Ishikawa (cell line): ENCODE measurements around the gene GAB2.

Experiments
- CEBPB ChIP-seq: IDR thresholded peaks from 2 replicates; pipeline ENCODE4 v1.6.1; 2012
- CREB1 ChIP-seq: IDR thresholded peaks from 2 replicates; pipeline ENCODE4 v1.6.1; 2012; ENCODE audit warnings: low read depth
- EGR1 ChIP-seq: IDR thresholded peaks from 2 replicates; pipeline ENCODE4 v1.6.1; 2012
- EP300 ChIP-seq: IDR thresholded peaks from 2 replicates; pipeline ENCODE4 v1.6.1; 2012; ENCODE audit warnings: borderline replicate concordance
- FOXM1 ChIP-seq: IDR thresholded peaks from 2 replicates; pipeline ENCODE4 v1.6.1; 2012; ENCODE audit warnings: low read depth, borderline replicate concordance
- MAX ChIP-seq: IDR thresholded peaks from 2 replicates; pipeline ENCODE4 v1.6.1; 2012
- NFIC ChIP-seq: IDR thresholded peaks from 2 replicates; pipeline ENCODE4 v1.6.1; 2012
- RAD21 ChIP-seq: IDR thresholded peaks from 2 replicates; pipeline ENCODE4 v1.6.1; 2012; ENCODE audit warnings: low read depth
- REST ChIP-seq: IDR thresholded peaks from 2 replicates; pipeline ENCODE4 v1.6.1; 2012; ENCODE audit warnings: low read depth, mild to moderate bottlenecking
- TAF1 ChIP-seq: IDR thresholded peaks from 2 replicates; pipeline ENCODE4 v1.6.1; 2012; ENCODE audit warnings: low read depth, mild to moderate bottlenecking
- TCF12 ChIP-seq: IDR thresholded peaks from 2 replicates; pipeline ENCODE4 v1.6.1; 2012; ENCODE audit warnings: low read depth
- TEAD4 ChIP-seq: IDR thresholded peaks from 2 replicates; pipeline ENCODE4 v1.6.1; 2012
- USF1 ChIP-seq: IDR thresholded peaks from 2 replicates; pipeline ENCODE4 v1.6.1; 2012
- YY1 ChIP-seq: IDR thresholded peaks from 2 replicates; pipeline ENCODE4 v1.6.1; 2012; ENCODE audit warnings: low read depth
- ZBTB7A ChIP-seq: IDR thresholded peaks from 2 replicates; pipeline ENCODE4 v1.6.1; 2012; ENCODE audit warnings: low read depth

GAB2 gene

GRCh38 chr11:78237293-78238046 is 180.2 kb downstream of the GAB2 start:
- TF ChIP-seq CEBPB, result no peak
- TF ChIP-seq RAD21, result no peak
- no peak for TF ChIP-seq USF1
- TF ChIP-seq TCF12, result no peak
- TF ChIP-seq MAX, result no peak
- TF ChIP-seq YY1, result no peak
- TF ChIP-seq TAF1, result no peak
- no peak for TF ChIP-seq TEAD4

- TF ChIP-seq REST (no peak), EP300 (no peak), MAX (no peak), RAD21 (no peak), USF1 (no peak), TAF1 (no peak), ZBTB7A (no peak), FOXM1 (no peak), YY1 (no peak), TEAD4 (no peak)
Observed at GRCh38 chr11:78234006-78234405, 183.6 kb downstream of the GAB2 start.

GRCh38 chr11:78231962-78232501 is 185.6 kb downstream of the GAB2 start:
- TF ChIP-seq REST, result no peak
- TF ChIP-seq YY1, result no peak
- no peak for TF ChIP-seq CREB1
- TF ChIP-seq EGR1, result no peak
- TF ChIP-seq CEBPB, result no peak
- no peak for TF ChIP-seq NFIC

- TF ChIP-seq REST, result no peak
- TF ChIP-seq EP300, result no peak
- no peak for TF ChIP-seq TCF12
- TF ChIP-seq EGR1, result no peak
- TF ChIP-seq TAF1, result no peak
- TF ChIP-seq RAD21, result no peak
- no peak for TF ChIP-seq ZBTB7A
- no peak for TF ChIP-seq USF1
- no peak for TF ChIP-seq CEBPB
- no peak for TF ChIP-seq FOXM1
- no peak for TF ChIP-seq YY1
- no peak for TF ChIP-seq NFIC
- TF ChIP-seq TEAD4, result no peak
- no peak for TF ChIP-seq MAX
- no peak for TF ChIP-seq CREB1
Observed at GRCh38 chr11:78230161-78230877, 187.3 kb downstream of the GAB2 start.
